ACHN (cell line): Measurements from ENCODE around the gene GAS2L2.
A peak's percentile ranks its signal among the peaks of the same experiment; 100 is the strongest.
"Not testable (repeated sequence)": the region's sequence is repeated elsewhere in the genome, so short reads cannot be mapped to it uniquely, and the experiment has no call there.

Experiments used
- DNase-seq: peaks from one replicate; pipeline ENCODE4 v3.0.0-alpha.2; 2015
- in situ Hi-C: cut with HindIII; loops from 2 replicates; pipeline ENCODE4 v1.10.0; 2017; ENCODE audit warnings: low sequenced_read_pairs, low pct_ligation_motif_present, low pct_unique_long_range_greater_than_20kb

Gene GAS2L2

GRCh38 chr17:35775039-35775438 is 22.0 kb upstream of the GAS2L2 start:
- in situ Hi-C loops, result no loop called here

DNA sequence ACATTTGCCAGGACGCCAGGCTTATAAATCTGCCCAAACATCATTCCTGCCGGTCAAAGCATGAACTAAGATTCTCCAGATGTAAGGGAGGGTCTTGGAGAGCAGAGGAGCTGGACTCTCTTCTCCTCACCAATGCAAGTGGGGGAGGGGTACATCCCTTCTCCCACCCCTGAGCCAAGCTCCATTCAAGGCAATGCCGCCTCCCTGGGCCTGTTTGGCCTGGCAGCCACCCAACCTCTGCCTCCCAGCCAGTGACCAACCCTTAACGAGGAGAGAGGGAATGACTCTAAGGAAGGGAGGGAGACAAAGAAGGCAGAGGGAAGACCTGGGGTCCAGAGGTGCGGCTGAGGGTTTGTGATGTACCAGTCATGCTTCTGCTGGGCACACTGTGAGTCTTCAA is 21.5 kb upstream of the GAS2L2 start:
- no peak for DNase-seq
- in situ Hi-C loops, result no loop called here

More at GRCh38 chr17:35775039-35775438, 22.0 kb upstream of the GAS2L2 start:
- no peak for DNase-seq

DNA sequence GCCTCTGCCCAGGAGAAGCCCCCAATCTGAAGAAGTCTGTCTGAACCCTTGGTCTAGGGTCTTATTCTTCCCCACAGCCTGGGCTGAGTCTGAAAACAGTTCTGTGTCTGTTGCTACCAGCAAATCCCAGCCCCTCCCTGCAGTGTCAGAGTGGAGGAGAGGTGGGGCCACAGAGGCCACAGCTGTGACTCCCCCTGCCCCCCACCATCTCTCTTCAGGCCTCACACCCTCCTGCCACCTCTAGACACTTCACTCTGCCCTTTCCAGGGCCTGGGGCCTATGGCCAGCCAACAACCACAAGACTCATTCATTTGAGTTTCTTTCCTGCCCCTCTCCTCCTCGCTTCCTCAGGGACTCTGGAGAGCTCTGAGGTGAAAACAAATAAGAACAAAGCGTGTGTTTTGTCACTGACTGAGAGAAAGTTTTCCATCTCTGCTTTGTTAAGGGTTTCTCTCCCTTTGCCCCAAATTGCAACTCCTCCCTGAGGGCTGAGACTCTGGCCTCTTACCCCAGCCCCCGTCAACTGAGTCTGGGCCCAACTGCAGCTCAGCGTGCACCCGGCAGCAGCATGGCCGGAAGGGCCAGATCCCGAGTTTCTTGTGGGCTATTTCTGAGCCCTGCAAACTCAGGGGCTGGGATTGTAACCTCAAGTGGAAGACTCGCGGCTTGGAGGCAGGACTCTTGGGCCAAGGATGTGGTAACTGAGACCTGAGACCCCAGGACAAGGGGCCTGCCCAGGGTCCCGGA is 20.8 kb upstream of the GAS2L2 start:
- no peak for DNase-seq
- in situ Hi-C loops, result no loop called here

DNA sequence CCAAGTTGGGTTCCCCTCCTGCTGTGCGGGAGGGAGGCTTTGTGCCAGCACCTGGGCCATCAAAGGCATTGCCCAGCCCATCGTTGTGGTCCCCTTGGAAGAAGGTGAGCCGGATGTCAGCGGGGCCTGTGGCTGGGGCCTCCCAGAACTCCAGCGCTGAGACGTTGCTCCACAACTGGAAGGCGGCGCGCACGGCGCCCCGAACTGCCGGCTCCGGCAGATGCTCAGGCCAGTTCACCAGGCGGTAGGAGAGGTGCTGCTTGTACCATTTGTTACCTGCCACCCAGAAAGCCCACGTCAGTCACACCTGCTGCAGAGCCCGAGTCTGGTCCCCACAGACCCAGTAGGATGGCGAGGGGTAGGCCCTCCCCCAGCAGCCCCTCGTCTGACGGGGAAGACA is 20.1 kb upstream of the GAS2L2 start:
- DNase-seq, result no peak
- in situ Hi-C loops, result no loop called here

DNA sequence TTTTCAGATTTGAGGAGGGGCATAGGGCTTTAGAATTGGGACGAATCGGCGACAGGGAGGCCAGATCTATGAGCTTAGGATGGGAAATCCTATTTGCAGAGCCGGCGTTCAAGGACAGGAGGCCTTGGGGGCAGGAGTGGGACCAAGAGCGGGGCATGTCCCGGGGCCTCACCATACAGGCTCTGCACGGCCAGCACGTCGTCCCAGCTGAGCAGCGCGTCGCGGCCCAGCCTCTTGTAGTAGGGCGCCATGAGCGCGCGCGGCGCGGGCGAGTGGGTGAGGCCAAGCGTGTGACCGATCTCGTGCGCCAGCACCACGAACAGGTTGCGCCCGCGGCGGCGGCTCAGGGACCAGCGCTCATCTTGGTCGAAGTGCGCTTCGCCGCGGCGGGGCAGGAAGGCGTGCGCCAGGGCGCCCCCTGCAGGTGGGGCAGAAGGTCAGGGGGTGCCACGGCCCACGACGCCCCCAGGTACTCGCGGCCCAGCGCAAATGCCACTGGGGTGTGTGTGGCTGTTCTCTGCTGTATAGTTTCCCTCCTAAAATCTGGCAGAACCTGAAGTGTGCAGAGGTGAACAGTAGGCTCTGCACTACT is 17.0 kb upstream of the GAS2L2 start:
- DNase-seq, result no peak

GRCh38 chr17:35768797-35769196 is 15.8 kb upstream of the GAS2L2 start:
- in situ Hi-C loops, result no loop called here
- no peak for DNase-seq

More for the DNA sequence above, 17.0 kb upstream of the GAS2L2 start:
- in situ Hi-C loops, result no loop called here

GRCh38 chr17:35766903-35767510 is 14.0 kb upstream of the GAS2L2 start:
- in situ Hi-C loops, result no loop called here
- DNase-seq, result peak; percentile 59

GRCh38 chr17:35766489-35766877 is 13.4 kb upstream of the GAS2L2 start:
- in situ Hi-C loops, result no loop called here
- DNase-seq, result no peak

GRCh38 chr17:35765756-35766488 is 12.9 kb upstream of the GAS2L2 start:
- in situ Hi-C loops, result no loop called here
- DNase-seq, result no peak

- DNase-seq, result no peak
- in situ Hi-C loops, result no loop called here
Measured at GRCh38 chr17:35765086-35765710, 12.2 kb upstream of the GAS2L2 start.

- in situ Hi-C loops, result no loop called here
Measured at GRCh38 chr17:35764123-35764991, 11.3 kb upstream of the GAS2L2 start.

GRCh38 chr17:35763767-35764122 is 10.7 kb upstream of the GAS2L2 start:
- in situ Hi-C loops, result no loop called here
- DNase-seq, result no peak

More at GRCh38 chr17:35764123-35764991, 11.3 kb upstream of the GAS2L2 start:
- peak; percentile 94 for DNase-seq

- DNase-seq, result no peak
- in situ Hi-C loops, result no loop called here
Measured at GRCh38 chr17:35761601-35762000, 8.6 kb upstream of the GAS2L2 start.

DNA sequence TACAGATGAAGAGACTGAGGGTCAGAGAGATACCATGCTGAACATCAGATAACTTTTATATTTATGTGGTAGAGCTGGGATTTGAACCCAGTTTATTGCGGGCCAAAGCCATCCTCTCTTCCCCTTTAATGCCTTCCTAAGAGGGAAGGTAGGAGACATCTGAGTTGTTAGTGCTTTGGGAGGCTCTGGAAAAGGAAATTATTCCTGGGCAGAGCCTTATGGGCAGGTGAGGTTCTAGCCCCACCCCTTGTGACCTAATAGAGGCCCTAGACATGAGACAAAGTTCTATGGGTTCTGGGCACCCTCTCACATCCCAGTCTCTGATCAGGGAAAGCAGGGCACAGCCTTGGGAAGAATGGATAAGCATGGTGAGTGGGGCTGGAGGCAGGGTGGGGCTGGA is 7.5 kb upstream of the GAS2L2 start, which contains the start of gene C17orf50:
C17orf50 (plus strand) TSS at position 301 of the 400 bp plus-strand sequence; CDS start at position 356, 55 bp downstream.
- DNase-seq, result no peak
- in situ Hi-C loops, result no loop called here

GRCh38 chr17:35757243-35757642 is 4.2 kb upstream of the GAS2L2 start:
- in situ Hi-C loops, result no loop called here
- no peak for DNase-seq

DNA sequence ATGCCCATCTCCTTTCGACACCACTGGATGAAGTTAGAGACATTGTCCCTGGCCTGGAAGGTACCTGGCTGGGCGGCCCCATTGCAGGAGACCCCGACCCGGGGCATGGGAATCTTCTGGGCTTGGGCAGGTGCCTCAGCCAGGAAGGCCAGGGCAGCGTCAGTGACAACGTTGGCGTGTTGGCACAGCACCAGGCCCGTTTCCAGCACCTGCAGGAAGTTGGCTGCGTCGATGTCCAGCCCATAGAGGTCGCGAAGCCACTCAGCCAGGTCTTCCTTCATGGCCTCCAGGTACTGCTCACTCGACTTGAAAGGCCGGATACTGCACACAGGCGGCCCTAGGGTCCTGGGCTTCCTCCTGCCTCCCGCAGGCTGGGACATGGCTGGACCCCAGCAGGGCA is 568 bp downstream of the GAS2L2 start:
- in situ Hi-C loops, result no loop called here
- DNase-seq, result no peak

GRCh38 chr17:35751541-35751940 is 1.5 kb downstream of the GAS2L2 start:
- in situ Hi-C loops, DNase-seq: not testable (repeated sequence)
